GM21423 (cell line): Measurements from ENCODE around the gene SYMPK.

ENCODE experiments used
- ATAC-seq: cut with Tn5 transposase; IDR thresholded peaks from one replicate; pipeline ENCODE4 v1.9.1; 2021; ENCODE audit warnings: mild to moderate bottlenecking, moderate library complexity; ENCODE audit not compliant: unreplicated experiment

SYMPK gene

DNA sequence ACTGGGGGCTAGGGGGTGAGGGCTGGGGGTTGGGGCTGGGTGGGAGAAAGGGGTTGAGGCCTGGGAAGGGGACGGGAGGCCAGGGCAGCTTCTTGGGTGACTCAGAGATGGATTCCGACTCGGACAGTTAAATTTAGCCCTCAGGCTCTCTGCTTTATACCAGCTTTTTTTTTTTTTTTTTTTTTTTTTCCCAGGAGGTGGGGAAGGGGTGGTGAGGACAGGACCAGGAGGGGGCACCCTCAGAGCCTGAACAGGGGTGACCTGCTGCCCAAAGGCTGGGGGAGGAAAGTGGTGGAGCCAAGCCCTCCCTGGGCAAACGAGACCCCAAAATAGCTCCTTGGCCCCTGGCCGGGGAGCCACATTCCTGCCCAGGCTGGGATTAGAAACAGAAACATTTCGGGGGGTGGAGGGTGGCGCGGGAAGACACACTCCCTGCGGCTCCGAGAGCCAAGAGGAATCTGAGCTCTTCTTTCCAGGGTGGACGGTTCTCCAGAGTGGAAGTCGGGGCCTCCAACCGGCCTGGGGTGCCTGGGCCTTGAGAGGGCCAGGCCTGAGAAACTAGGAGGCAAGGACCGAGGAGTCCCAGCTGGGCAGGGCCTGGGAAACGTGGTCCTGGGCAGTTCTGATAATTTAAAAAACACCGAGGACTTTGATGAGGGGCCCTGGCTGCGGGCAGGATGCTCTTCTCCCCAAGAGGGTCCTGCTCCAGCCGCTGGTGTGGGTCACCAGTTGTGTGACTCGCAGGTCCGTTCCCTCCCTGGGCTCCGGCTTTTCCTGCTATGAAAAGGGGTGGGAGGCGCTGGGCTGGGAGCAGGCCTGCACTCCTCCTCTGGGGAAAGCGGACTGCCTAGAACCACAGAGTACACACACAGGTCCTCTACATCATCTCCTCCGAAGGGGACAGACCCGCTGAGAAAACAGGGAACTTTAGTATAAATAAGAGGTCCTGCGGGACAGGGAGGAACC lies 79.8 kb downstream of the SYMPK start:
- no peak for ATAC-seq

DNA sequence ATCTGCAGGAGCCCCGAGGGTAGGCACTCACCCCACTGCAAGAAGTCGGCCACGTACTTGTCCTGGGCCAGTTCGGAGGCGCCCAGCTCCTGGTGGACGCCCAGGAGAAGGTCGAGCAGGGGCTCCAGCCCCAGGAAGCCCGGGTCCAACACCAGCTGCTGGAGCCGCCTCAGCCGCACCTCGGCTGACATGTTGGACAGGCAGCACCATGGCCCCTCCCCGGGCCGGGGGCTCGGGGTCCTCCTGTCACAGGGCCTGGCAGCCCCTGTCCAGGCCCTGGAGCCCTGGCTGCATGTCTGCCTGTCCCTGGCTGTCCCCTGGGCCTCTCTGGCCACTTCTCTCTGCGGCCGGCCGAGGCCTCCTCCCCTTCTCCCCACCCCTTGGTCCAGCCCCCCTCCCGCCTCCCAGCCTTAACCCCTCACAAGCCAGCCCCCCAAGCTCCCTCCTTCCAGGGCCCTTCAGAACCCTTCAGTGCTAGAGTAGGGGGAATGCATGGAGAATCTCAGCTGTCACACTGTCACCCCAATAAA lies 80.7 kb downstream of the SYMPK start, which contains the start of gene DMPK:
DMPK (minus strand) TSS at position 329 of the 530 bp plus-strand sequence; CDS start at position 191, 138 bp downstream.
- ATAC-seq = no peak

DNA sequence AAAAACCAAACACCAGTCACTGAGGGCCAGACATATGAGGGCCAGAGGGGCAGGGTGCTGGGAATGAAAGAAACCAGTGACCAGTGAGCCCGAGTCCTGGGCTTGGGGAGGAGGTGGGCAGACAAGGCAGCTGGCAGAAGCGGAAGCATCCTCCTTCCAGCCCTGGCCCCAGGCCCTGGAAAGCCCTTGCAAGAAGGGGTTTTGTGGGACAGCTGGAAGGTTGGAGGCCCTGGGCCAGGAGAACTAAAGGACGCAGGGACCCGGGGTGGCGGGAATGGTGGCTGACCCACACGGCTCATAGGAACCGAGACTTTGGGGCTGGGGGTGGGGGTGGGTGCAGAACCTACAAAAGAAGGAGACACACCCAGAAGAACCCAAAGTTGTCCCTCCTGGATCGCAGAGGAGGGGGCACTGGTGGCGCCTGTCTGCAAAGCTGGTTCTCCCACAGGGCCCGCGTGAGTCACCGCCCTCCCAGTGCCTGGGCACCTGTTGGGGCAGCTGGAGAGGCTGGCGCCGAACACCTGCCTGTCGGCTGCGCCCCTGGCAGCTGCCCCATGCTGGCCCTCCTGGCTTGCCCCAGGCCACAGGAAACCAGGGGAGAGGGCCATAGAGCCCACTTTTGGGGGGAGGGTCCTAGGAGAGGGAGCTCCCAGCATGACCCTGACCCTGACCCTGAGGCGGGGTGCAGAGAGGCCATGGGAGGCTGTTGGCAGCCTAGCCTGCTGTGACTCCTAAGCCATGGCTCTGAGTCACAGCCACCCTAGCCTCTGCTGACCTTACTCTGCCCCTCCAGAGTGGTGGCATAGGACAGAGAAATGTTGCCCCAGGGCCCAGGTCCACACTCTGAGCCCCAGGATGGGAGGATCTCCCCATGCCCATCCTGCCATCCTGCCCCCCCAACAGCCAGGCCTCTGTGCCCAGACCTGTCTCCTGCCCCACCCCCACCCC lies 81.5 kb downstream of the SYMPK start:
- ATAC-seq = no peak

DNA sequence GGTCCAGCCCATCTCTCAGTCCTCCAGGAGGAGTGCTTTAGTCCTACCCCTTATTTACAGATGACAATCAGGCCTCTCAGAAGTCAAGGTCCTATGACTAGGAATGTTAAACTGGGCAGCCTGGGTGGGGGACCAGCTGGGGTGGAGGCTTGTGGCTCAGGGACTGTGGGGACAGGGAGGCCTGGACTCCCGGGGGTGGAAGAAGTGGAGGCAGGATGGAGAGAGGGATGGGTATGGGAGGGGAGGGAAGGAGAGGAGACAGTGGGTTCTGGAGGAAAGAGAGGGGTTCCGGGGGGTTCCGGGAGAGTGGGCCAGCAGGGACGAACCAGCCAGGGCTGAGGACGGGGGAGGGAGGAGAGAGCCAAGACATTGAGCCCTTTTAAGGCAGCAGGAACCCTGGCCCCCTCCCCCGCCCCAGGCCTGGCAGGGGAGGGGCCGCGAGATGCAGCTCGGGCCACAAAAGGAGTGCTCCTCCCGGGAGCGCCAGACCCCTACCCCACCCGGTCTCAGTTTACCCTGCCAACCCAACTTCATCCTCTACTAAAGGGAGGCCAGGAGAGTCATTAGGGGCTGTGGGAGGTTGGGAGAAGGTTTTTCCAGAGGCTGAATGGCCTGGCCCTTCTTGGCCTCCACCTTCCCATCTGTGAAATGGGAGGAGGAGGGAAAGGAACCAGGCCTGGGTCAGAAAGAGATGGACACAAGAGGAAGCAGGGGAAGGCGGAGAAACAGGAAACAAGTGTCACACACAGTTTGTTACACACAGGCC lies 82.3 kb downstream of the SYMPK start:
- ATAC-seq = no peak

DNA sequence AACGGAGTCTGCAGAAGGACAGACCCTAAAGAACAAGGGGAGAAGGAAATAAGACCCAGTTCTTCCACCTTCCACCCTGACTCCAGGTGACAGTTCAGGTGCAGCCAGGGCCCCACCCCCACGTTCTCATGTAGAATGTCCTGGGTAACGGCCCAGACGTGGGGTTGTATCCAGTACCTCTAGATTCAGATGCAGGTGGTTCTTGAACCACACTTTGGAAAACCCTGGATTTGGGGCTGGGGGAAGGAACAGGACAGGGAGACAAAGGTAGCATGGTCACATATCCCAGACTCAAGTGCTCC lies 82.8 kb downstream of the SYMPK start:
- no peak for ATAC-seq

DNA sequence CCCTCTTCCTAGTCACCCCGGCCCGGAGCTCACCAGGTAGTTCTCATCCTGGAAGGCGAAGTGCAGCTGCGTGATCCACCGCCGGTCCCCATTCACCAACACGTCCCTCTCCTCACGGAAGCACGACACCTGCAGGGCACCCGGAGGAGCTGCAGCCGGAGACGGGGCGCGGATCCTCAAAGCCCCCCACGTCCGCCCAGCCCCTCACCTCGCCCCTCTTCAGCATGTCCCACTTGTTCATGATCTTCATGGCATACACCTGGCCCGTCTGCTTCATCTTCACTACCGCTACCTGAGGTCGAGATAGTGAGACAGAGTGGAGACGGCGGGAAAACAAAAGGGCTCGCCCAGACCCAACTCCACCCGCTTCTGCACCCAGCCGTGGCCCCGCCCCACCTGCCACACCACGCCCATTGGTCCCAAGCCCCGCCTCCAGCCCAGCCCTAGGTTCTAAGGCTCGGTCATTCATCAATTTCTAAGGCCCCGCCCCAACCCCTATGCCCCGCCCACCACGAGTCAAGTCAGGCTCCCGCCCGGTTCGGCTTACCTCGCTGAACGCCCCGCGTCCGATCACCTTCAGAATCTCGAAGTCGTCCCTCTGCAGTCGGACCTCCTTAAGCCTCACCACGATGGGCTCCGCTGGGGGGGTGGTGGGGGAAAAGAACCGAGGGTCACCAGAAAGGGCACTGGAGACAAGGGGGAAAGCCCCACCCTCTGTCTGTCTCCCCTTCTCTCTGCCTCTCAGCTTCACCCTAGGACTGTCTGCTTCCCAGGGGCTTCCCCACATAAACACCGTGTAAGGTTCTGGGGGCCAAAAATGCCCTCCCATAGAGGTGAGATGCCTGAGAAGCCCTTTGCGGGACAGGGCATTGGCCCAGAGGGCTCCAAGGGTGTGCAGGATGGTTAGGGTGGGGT lies 83.5 kb downstream of the SYMPK start:
- peak; percentile 71 for ATAC-seq

GRCh38 chr19:45778010-45778661 lies 84.8 kb downstream of the SYMPK start:
- ATAC-seq = no peak

DNA sequence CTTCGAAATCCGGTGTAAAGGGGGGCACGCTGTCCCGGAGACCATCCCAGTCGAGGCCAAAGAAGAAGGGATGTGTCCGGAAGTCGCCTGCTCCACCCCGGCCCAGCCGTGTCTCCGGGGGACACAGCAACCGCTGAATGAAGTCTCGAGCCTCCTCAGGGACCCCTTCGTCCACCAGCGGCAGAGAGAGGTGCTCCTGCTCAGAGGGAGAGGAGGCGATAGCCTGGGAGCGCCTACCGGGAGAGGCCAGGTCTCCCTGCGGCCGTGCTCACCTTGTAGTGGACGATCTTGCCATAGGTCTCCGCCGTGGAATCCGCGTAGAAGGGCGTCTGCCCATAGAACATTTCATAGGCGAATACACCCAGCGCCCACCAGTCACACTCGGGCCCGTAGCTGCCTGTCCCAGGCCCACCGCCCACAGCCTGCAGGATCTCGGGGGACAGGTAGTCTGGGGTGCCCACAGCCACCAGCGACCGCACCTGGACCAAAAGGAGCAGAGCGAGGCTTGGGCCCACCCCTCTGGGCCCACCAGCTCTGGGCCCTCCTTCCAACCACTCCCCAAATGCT lies 85.5 kb downstream of the SYMPK start:
- no peak for ATAC-seq

DNA sequence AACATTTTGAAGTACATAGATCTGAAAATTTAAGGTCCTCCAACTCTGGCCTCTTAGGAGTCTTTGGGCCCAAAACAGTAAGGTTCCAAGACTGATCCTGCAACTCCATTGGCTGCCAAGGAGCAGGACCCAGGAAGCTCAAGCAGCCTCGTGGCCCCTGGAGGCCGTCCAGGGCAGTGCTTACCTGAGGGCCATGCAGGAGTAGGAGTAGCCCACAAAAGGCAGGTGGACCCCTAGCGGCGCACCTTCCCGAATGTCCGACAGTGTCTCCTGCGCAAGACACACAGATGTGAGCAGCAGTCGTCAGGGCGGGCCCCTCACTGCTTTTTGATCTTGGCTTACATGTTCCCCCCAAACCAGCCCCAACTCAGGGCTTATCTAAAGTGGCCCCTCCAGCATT lies 88.2 kb downstream of the SYMPK start:
- ATAC-seq = no peak

DNA sequence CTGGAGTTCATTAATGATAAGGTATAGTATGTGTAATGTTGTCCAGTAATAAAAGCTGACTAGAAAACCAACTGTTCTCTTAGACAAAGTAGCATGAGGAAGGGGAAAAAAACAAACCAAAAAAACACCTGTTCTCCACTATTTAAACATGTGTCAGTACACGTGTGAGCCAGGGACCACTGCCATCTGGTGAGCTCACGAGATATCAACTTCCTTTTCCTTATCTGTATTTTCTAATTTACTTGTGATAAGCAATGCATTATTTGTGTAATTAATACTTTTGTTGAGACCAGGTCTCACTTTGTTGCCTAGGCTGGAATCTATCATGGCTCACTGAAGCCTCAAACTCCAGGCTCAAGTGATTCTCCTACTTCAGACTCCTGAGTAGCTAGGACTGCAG lies 89.6 kb downstream of the SYMPK start:
- ATAC-seq = no peak

- no peak for ATAC-seq
Observed at GRCh38 chr19:45772912-45773311, 90.0 kb downstream of the SYMPK start.

GRCh38 chr19:45772130-45772840 lies 90.7 kb downstream of the SYMPK start:
- no peak for ATAC-seq

DNA sequence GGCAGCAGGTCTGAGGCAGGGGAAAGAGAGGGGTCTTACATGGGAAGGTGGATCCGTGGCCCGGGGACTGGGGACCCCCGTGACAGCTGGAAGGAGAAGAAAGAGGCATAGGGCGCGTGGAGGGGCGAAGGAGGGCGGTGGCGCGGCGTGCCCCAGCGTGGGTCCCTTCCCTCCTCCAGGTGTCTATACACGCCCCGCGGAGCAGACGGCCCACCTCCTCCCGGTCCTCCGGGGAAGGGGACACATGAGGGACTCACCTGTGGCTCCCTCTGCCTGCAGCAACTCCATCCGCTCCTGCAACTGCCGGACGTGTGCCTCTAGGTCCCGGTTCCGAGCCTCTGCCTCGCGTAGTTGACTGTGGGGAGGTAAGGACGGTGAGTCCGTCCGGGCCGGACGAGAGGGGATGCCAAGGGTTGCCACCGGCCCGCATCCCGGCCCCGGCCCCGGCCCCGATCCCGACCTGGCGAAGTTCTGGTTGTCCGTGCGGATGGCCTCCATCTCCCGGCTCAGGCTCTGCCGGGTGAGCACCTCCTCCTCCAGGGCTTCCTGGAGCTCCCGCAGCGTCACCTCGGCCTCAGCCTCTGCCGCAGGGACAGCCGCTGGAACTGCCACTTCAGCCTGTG lies 91.5 kb downstream of the SYMPK start:
- ATAC-seq = no peak

GRCh38 chr19:45770192-45771101 lies 92.5 kb downstream of the SYMPK start:
- ATAC-seq = peak; percentile 42

DNA sequence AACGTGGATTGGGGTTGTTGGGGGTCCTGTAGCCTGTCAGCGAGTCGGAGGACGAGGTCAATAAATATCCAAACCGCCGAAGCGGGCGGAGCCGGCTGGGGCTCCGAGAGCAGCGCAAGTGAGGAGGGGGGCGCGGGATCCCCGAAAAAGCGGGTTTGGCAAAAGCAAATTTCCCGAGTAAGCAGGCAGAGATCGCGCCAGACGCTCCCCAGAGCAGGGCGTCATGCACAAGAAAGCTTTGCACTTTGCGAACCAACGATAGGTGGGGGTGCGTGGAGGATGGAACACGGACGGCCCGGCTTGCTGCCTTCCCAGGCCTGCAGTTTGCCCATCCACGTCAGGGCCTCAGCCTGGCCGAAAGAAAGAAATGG lies 93.1 kb downstream of the SYMPK start:
- ATAC-seq = peak; percentile 11

DNA sequence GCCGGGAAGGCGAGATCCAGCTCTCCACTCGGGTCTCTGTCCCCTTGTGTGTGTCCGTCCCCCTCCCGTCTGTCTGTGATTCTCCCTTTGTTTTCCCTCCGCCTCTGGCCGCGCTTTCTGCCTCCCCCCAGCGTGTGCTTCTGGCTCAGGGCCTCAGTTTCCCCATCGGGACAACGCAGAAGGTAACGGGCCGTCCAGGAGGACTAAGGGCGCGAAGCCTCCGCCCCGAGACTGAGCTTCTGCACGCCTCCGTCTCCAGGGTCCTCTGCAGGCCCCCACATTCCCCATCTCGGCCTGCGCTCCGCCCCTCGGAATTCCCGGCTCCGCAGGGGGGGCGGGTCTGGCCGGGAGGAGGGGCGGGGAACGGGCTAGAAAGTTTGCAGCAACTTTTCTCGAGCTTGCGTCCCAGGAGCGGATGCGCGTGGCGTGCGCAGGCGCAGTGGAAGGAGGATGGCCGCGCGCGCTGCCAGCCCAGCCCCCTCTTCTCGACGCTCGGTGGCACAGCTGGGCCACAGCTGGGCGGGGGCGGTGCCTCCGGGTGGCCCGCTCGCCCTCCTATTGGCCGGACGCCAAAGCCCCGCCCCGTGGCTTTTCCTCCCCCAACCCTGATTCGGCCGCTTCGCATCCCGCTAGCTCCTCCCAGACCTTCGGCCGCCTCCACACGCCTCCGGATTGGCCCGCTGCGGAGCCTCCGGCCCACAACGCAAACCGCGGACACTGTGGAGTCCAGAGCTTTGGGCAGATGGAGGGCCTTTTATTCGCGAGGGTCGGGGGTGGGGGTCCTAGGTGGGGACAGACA lies 93.8 kb downstream of the SYMPK start, which contains the start of gene SIX5:
SIX5 (minus strand) TSS at position 269 of the 799 bp plus-strand sequence. CDS start 408 bp downstream, outside the sequence.
- ATAC-seq = peak; percentile 54
